ENCODE measurements around the gene SPINT1.

The SPINT1 gene

DNA sequence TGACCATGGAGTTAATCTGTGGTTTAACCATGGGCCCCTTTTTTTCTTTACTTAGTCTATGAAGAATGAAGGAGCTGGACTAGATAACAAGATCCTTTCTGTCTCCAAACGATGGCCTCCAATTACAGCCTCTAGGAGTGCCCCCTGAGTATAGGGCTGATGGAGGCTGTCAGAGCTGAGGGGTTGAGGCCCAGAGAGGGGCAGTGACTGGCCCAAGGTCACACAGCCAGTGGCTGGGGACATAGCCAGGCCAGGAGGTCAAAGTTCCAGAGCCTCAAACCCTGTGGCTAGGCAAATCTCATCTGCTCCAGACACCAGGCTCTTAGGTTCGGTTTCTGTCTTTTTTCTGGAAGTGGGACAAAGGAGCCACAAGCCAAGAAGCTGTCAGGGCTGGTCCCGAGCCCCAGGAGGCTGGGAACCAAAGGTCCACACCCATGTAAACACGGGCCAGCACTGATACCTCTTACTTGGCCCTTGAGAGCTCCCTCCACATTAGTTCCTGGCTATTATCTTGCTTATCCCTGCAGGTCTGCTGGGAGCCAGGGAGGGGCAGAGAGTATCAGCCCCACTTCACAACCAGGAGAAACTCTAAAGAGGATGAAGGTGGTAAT, 19.9 kb downstream of the SPINT1 start:
- H3K4me3 ChIP-seq, result no peak overlapping the region
- peaks cover 0 to 44% of the 10 kb centered on the region in 2 donors for H3K27me3 ChIP-seq
- H3K36me3 ChIP-seq, result no peaks in the 10 kb centered on the region
- no peak overlapping the region for H3K27ac ChIP-seq
- H3K9me3 ChIP-seq, result no peaks in the 10 kb centered on the region
- TF ChIP-seq, protein P1, sequence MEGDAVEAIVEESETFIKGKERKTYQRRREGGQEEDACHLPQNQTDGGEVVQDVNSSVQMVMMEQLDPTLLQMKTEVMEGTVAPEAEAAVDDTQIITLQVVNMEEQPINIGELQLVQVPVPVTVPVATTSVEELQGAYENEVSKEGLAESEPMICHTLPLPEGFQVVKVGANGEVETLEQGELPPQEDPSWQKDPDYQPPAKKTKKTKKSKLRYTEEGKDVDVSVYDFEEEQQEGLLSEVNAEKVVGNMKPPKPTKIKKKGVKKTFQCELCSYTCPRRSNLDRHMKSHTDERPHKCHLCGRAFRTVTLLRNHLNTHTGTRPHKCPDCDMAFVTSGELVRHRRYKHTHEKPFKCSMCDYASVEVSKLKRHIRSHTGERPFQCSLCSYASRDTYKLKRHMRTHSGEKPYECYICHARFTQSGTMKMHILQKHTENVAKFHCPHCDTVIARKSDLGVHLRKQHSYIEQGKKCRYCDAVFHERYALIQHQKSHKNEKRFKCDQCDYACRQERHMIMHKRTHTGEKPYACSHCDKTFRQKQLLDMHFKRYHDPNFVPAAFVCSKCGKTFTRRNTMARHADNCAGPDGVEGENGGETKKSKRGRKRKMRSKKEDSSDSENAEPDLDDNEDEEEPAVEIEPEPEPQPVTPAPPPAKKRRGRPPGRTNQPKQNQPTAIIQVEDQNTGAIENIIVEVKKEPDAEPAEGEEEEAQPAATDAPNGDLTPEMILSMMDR (IDR thresholded peaks at IDR 0.05), result no peak
- no peak for DNase-seq
- intact Hi-C loops (cut with DNase I; ENCODE audit: low total_unique reads), result no loop called here
- no peaks in the 10 kb centered on the region for H3K4me1 ChIP-seq

DNA sequence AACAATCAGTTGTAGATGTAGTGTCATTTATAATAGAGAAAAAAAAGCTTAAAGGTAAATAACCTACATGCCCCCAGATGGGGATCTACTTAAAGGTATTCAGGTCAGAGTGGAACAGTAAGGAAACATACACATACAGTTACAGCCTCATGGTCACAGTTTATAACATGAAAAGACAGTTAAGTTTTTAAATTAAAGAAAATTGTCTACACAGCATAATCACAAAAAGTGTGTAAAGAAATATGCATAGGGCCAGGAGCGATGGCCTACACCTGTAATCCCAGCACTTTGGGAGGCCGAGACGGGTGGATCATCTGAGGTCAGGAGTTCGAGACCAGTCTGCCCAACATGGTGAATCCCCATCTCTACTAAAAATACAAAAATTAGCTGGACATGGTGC, 23.4 kb downstream of the SPINT1 start:
- H3K36me3 ChIP-seq, result no peaks in the 10 kb centered on the region
- H3K4me3 ChIP-seq, result no peak overlapping the region
- no peak overlapping the region for H3K27ac ChIP-seq
- H3K4me1 ChIP-seq, result no peaks in the 10 kb centered on the region
- peaks cover 0 to 53% of the 10 kb centered on the region in 2 donors for H3K27me3 ChIP-seq
- intact Hi-C loops (cut with DNase I; ENCODE audit: low total_unique reads), result no loop called here
- no peak for DNase-seq
- TF ChIP-seq, protein P1 (IDR thresholded peaks at IDR 0.05), result no peak
- H3K9me3 ChIP-seq, result no peaks in the 10 kb centered on the region

DNA sequence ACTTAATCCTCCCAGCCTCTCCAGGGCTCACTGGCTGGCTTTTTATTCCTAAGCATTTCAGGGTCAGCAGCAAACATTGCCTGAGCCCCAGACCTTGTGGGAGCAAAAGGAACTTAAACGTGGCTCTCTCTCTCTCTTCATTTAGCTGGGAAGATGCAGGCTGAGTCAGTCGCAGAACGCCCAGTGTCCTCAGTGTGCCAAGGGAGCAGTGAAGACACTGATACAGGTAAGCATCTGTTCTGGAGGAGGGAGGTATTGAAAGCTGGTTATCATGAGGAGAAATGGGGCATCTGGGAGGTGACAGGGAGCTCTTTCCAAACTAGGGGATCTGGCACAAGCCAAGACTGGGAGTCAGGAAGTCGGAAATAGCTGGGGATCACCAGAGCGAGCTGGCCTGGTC, 25.8 kb downstream of the SPINT1 start:
- H3K36me3 ChIP-seq, result no peaks in the 10 kb centered on the region
- no peaks in the 10 kb centered on the region for H3K9me3 ChIP-seq
- H3K4me1 ChIP-seq, result peaks cover 0 to 19% (median 12%) of the 10 kb centered on the region in 4 donors
- H3K27ac ChIP-seq, result no peak overlapping the region
- DNase-seq, result no peak
- peaks cover 0 to 50% of the 10 kb centered on the region in 2 donors for H3K27me3 ChIP-seq
- TF ChIP-seq, protein P1 (IDR thresholded peaks at IDR 0.05), result no peak
- no peak overlapping the region for H3K4me3 ChIP-seq
- intact Hi-C loops (cut with DNase I; ENCODE audit: low total_unique reads), result no loop called here

DNA sequence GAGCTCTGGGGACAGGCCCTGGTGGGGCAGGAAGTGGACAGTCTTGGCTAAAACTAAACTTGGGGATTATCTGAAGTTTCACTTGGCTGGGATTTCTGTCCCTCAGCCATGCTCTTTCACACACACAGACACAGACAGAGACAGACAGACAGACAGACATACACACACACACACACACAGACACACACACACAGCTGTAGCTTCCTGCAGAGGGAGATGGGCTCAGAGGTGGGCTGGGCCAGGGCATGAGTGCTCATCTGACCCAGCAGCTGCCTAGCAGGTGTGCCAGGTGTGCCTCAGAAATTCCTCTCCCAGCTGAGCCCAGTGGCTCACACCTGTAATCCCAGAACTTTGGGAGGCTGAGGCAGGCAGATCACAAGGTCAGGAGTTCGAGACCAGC, 26.9 kb downstream of the SPINT1 start:
- H3K27ac ChIP-seq, result no peak overlapping the region
- TF ChIP-seq, protein P1 (IDR thresholded peaks at IDR 0.05), result no peak
- no peaks in the 10 kb centered on the region for H3K36me3 ChIP-seq
- H3K4me1 ChIP-seq, result peaks cover 0 to 19% (median 12%) of the 10 kb centered on the region in 4 donors
- no peaks in the 10 kb centered on the region for H3K9me3 ChIP-seq
- peaks cover 0 to 40% of the 10 kb centered on the region in 2 donors for H3K27me3 ChIP-seq
- no peak overlapping the region for H3K4me3 ChIP-seq
- DNase-seq, result no peak
- intact Hi-C loops (cut with DNase I; ENCODE audit: low total_unique reads), result no loop called here

DNA sequence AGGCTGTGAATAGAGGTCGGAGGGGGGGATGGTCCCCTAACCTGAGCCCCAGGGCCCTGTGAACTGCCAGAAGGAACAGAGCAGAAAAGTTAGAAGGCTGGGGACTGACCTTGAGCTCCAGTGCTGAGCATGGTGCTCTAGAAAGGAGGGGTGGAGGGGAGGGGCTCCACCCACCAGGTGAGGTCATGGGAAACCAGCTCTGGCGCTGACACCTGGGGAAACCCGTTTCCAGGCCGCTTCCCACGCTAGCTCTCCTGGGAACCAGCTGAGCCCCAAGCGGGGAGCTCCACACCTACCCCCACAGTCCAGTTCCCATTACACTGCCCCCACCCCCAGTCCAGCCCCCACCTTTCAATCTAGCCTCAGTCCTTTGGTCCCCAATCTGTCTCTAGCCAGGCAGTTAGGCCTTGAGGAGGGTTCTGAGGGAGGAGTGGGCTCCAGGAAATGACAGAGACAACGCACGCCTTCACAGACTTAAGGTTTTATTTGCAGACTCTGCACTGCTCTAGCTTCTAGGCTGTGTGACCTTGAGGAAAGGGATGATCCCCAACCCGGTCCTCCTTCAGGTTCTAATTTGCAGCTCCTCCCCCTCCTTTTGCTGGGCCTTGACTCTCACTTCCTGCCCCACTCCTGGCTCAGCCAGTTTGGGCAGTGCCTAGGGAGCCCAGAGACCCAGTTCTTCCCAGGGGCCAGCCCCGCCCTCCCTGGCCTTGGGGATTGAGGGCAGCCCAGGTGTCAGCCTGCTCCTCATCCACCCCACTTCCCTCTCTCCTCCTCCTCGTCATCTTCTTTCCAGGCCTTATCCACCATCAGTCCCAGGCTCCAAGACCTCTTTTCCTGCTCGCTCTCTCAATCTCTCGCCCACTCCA, 28.1 kb downstream of the SPINT1 start:
- Histone ChIP-seq H3K4me1 (peaks cover 0 to 19% (median 12%) of the 10 kb centered on the region in 4 donors), H3K4me3 (no peak overlapping the region), H3K27ac (no peak overlapping the region), H3K27me3 (peaks cover 0 to 33% of the 10 kb centered on the region in 2 donors), H3K9me3 (no peaks in the 10 kb centered on the region), H3K36me3 (no peaks in the 10 kb centered on the region)
- DNase-seq, result no peak
- TF ChIP-seq, protein P1 (IDR thresholded peaks at IDR 0.05), result no peak
- intact Hi-C loops (cut with DNase I; ENCODE audit: low total_unique reads), result no loop called here

Data from tibial artery (tissue), 4 donors.